Islet of Langerhans (tissue), 1 donor: ENCODE measurements around the gene CLMP.
"Not testable (repeated sequence)": the region's sequence is repeated elsewhere in the genome, so short reads cannot be mapped to it uniquely, and the experiment has no call there.

Experiments used
- FAIRE-seq: peaks from one replicate; lab custom pipeline; 2011; peaks lifted over from hg19 to GRCh38; lab: Jason Lieb, UNC

Gene CLMP

DNA sequence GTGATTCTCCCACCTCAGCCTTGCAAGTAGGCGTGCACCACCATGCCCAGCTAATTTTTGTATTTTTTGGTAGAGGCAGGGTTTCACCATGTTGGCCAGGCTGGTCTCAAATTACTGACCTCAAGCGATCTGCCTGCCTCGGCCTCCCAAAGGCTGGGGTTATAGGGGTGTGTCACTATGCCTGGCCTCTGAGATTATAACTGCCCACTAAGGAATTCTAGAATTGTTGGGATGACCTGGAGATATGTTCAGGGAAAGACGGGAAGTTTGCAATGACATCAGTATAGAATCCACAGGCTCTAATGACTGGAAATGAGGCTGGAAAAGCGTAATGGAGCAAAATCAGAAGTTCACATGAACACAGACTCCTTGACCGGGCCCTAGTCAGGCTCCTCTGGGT lies 62.2 kb downstream of the CLMP start:
- FAIRE-seq: no peak

DNA sequence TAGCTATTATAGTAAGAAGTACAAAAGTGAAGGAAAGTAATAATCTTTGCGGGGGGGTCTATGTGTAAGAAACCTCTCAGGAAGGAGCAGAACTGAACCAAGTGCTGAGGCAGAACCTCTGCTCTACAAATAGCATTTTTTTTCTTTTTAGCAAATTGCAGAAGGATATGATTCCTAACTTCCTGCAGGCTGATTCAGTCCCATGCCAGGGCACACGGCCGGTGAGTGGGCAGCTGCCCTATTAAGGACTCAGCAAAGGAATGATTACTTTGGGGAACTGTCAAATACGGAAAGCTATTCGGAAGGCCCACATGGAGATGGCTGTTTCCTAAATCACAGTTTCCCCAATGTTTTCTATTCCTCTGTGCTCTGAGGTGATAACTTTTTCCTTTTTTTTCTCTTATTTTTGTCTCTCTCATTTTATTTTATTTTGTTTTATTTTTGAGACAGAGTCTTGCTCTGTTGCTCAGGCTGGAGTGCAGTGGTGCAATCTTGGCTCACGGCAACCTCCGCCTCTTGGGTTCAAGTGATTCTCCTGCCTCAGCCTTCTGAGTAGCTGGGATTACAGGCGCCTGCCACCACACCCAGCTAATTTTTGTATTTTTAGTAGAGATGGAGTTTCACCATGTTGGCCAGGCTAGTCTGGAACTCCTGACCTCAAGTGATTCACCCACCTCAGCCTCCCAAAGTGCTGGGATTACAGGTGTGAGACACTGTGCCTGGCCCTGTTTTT lies 62.8 kb downstream of the CLMP start:
- not testable (repeated sequence) for FAIRE-seq

DNA sequence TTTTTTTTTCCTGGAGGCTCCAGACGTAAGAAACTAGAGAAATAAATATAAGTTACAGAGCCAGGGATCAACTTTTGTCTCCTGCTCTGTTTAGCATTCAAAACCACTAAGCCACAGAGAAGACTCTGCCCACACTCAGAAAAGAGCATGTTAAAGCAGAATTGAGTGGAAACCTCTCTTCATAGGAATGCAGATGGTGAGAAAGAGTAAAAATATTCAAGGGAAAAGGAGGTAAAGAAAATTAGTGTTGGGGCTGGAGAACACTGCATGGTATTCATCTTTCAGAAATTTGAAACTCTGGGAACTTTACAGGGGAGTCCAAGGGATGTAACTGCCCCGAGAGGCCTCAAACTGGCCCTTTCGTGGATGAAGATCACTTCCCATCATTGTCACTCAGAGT lies 65.1 kb downstream of the CLMP start:
- no peak for FAIRE-seq

DNA sequence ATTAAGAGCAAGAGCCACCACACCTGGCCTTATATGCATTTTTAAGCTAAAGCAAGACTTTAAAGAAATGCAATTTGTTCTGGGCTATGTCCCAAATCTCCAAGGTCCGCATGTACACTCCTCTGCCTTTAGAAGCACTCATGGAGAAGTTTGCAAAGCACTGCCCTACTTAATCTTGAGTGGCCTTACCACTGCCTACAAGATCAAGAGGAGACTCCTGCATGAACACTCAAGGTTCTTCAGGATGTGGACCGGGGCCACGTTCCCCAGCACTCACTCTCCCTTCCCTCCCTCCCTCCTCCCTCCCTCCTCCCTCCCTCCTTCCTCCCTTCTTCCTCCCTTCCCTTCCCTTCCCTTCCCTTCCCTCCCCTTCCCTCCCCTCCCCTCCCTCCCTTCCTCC lies 69.9 kb downstream of the CLMP start:
- FAIRE-seq: no peak

DNA sequence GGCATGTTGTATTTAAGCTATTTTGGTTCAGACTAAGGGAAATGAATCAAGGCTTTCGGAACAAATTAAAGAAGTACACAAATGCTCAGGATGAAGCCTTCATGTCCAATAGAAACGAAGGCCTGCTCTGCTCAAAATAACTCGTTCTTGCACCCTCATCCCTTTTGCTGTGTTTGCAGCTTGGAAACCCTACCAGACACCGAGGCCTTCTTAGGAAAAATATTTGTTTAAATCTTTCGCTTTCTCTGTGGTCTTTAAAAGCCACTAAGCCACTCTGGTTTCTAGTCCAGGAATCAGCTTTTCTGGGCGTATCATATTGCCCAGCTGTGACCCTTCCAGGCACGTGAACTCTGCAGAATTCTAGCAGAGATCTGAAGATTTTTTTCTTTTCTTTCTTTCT lies 72.2 kb downstream of the CLMP start:
- FAIRE-seq: no peak

DNA sequence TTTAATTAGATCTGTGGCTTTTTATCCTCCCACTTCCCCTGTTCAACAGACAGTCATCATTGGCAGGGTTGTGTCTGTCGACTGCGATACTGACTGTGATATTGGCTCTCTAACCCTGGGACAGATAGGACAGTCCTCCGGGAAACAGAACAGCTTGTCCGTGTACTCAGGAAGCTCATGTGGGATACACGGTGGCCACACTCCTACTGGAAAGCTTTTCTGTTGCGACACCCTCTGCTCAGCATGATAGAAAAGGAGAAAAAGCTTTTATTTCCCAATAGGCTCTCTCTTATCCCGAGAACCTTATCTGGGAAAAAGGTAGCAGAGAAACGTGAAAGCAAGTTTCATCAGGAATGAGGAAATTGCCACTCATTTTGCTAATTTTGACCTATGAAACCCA lies 72.7 kb downstream of the CLMP start:
- no peak for FAIRE-seq

DNA sequence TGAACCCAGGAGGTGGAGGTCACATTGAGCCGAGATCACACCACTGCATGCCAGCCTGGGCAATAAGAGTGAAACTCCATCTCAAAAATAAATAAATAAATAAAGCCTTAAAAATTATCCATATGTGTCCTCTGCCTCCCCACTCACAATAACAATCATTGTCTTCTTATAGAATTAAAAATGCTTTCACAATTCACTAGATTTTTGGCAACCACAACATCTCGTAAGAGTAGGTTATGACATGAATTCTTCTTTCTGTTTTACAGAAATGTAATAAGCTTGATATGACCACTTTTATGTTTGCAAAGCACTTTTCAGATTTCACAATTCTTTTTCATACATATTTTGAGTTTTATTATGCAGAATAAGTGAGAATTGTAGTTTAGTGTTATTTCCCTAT lies 78.6 kb downstream of the CLMP start:
- FAIRE-seq: no peak

DNA sequence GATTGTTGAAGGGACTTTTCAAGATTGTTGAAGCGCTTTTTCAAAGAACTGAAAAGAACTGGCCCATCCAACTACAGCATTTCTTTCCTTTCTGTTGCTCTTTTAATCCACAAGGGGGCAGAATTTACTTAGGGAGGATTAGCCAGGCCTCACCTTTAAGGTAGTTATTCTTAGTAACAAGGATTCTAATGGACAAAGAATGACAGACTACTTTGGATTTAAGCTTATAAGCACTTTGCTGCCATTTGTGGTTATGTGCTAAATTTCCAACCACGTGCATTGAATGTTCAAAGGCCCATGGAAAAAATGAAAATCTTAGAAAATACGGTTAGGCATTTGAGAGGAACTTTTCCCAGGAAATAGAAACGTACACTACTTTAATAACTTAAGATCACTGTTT lies 83.6 kb downstream of the CLMP start:
- peak; percentile 53 for FAIRE-seq

DNA sequence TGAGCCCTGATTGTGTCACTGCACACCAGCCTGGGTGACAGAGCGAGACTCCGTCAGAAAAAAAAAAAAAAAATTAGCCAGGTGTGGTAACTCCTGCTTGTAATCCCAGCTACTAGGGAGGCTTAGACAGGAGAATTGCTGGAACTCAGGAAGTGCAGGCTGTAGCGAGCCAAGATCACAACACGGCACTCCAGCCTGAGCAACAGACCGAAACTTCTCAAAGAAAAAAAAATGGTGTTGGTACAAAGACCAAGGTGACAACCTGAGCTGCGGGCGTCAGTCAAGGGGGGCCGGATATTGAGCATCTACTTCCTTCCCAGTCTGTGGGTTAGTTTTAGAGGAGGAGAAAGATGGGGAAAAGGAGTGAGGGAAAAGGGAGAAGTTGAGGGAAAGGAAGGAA lies 84.7 kb downstream of the CLMP start:
- FAIRE-seq: no peak

DNA sequence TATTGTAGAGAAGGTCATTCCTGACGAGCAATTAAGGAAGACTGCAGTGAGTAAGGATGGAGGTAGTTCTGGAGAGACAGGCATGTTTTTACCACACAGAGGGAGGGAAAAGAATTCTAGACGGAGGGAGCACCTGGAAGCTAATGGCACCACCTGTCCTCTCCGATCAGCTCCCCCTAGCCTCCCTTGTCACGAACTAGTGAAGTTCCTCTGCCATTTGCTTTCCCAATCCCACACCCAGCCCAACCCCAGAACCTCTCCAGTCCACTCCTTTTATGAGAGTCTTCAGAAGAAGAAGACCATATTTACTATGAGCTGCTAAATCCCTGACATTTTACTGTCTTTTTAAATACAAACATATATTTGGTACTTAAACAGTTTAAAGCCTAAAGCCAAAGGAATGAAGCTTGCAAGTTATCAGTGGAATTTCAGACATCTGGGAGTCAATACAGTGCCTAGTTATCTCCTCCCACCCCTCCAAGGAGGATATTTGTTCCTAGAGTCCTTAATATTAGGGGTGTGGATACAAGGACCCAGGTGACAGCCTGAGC lies 87.0 kb downstream of the CLMP start:
- FAIRE-seq: no peak

DNA sequence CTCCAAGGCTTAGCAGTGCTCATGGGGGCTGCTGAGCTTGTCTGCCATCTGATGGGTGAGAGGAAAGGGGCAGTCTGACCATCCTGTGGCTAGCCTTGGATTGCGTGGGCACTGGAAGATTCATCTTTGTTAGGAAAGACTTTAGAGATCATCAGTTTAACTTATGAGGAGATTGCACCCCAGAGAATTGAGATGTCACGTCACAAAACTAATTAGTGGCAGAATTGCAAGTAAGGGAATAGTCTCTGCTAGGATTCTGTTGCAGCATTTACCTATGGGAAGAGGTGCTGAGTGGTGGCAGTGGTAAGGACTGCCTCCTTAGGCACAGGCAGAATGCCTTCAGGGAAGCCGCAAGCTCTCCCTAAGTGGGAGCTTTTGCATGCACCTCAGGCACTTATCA lies 90.4 kb downstream of the CLMP start:
- no peak for FAIRE-seq

DNA sequence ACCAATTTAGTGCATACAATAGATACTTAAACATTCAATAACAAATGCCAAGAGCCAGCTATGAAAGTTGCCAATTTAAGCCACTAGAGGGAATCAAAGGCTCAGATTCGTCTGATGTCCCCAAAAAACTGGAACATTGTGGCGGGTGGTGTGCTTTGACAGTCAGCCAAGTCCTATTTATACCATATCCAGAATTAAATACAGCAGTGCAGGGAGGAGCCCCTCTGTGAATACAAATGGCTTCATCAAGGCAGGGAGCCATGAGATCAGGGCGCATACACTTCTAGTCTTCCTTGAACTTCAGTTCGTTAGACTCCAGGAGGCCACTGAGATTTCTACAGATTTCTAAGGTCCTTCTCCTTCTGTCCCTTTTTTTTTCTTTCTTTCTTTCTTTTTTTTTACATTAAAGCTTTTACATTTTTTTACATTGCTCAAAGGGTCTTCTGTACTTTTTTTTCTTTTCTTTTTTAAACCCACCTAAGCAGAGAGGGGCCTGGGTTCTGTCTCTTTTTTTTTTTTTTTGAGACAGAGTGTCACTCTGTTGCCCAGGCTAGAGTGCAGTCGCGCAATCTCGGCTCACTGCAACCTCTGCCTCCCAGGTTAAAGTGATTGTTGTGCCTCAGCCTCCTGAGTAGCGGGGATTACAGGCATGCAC lies 91.6 kb downstream of the CLMP start:
- peak; percentile 81 for FAIRE-seq

DNA sequence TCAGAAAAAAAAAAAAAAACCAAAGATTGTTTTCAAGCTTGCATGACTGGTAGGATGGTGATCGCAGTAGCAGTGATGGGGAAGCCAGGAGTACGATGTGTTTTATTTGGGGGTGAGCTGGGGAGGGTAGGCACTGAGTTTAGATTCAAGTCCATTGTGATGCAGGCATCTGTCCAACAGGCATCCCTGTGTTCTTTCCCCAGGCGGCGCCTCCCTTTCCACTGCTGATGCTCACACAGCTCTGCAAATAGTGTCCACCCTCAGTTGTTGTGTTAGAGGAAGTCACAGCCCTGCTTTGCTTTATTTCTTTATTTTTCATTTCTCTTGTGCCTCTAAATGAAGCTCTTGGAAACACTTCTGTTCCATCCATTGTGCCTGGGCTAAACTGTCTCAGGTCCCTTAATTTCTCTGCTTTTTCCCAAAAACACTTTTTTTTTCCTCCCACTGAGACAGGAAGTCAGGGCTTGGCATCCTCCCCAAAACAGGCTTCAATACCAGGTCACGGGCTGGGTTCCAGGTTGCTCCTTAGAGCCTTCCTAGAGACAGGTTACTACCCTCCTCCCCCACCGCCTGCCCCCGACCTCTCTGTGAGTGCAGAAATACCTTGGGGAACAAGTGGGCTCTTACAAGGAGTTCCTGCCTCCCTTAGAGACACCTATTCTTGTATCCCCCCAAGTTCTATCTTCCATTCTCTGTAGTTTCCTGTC lies 94.5 kb downstream of the CLMP start:
- no peak for FAIRE-seq

DNA sequence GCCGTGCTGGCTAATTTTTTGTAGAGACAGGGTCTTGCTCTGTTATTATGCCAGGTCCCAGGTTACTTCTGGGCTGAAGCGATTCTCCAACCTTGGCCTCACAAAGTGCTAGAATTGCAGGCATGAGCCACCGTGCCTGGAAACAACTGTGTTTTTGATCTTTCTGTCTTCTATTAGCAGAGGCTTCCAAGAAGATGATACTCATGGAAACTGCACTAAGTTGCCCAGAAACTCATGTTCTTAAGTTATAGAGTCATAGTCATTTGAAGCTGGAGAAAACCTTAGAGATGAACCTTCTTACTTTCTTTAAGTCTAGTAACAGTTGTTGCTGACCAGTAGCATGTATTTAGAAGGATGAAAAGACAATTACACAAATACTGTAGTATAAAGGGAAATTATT lies 96.1 kb downstream of the CLMP start:
- no peak for FAIRE-seq

DNA sequence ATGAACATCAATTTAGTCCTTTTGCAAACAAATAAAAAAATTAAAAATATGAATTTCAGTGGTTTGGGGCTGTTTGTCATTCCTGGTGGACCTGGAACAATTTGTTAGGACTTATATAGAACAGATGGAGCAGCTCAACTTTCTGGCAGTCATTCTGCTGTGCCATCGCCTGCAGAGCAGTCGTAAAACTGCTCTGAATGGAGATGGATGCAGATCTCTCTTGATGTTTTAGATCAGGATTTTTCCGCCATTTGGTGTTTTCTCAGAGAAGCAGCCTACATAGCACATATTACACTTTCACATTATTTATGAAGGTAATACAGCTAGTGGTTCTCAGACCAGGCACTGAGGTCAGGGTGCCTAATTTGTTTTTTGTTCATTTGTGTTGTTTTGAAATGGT lies 101.3 kb downstream of the CLMP start:
- no peak for FAIRE-seq

DNA sequence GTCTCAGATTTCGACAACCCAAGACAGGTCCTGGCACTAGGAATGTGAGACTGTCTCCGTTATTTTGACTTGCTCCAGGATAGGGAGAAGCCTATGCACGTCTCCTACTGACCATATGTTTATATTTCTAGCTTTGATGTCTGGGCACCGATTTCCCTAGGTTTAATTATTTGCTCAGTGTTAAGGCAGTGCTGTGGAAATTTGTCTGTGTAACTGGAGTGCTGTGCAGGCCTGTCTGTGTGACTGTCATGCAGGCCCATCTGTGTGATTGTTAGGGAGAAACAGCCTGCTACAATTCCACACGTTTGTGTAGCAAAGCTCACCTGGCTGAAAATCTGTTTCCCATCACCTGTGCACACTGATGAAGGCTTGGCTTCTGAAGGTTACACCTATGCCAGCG lies 103.5 kb downstream of the CLMP start:
- peak; percentile 41 for FAIRE-seq

DNA sequence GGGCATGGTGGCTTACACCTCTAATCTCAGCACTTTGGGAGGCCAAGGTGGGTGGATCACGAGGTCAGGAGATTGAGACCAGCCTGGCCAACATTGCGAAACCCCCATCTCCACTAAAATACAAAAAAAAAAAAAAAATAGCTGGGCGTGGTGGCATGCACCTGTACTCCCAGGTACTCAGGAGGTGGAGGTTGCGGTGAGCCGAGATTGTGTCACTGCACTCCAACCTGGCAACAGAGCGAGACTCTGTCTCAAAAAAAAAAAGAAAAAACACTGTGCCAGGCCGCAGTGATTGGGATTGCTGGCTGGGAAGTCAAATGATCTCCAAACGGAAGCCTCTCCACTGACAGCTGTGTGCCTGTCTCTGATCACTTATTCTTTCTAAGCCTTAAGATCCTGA lies 104.9 kb downstream of the CLMP start:
- not testable (repeated sequence) for FAIRE-seq

DNA sequence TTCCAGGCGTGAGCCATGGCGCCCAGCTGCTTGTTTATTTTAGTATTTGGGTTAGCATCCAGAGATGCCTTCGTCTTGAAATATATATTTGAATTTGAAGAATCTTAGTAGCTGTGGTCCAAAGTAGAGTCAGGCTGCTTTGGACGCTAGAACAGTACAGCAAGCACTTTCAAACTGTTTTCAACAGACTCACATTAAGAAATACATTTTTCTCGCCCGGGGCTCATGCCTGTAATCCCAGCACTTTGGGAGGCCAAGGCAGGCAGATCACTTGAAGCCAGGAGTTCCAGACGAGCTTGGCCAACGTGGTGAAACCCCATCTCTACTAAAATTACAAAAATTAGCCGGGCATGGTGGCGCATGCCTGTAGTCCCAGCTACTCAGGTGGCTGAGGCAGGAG lies 106.2 kb downstream of the CLMP start:
- FAIRE-seq: not testable (repeated sequence)

DNA sequence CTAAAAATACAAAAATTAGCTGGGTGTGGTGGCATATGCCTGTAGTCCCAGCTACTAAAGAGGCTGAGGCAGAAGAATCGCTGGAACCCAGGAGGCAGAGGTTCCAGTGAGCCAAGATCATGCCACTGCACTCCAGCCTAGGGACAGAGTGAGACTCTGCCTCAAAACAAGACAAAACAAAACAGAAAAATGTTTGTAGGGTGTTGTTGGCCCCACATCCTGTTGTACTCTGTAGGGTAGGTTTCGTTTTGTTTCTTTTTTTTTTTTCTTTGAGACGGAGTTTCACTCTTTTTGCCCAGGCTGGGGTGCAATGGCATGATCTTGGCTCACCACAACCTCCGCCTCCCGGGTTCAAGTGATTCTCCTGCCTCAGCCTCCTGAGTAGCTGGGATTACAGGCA lies 107.4 kb downstream of the CLMP start:
- not testable (repeated sequence) for FAIRE-seq

DNA sequence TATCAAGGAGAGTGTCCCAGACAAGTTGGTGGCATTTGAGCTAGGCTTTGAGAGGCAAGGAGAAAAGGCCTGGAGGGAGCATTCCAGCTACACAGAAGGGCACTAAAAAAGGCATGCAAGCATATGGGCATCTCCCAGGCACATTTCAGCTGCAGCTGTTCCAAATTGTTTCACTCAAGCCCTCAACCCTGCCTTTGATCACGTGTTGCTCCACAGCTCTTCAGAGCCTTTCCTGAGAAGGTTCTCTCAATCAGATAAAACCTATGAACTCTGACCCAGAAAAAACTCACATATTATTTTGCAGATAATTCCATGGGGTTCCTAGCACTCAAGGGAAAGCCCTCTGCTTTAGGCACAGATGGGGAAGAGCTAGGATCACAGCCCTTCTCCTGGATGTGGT lies 108.7 kb downstream of the CLMP start:
- FAIRE-seq: no peak

DNA sequence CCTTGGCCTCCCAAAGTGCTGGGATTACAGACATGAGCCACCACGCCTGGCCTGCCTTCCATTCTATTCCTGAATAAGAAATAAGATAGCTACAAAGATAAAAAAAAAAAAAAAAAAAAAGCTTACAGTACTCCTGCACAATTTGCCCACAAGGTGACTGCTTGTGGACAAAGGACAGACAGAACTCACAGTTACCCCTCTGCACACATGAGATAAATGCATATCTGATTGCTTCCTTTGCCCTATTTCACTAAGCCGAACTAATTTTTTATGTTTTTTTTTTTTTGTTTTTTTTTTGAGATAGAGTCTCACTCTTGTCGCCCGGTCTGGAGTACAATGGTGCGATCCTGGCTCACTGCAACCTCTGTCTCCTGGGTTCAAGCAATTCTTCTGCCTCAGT lies 109.6 kb downstream of the CLMP start:
- FAIRE-seq: no peak

DNA sequence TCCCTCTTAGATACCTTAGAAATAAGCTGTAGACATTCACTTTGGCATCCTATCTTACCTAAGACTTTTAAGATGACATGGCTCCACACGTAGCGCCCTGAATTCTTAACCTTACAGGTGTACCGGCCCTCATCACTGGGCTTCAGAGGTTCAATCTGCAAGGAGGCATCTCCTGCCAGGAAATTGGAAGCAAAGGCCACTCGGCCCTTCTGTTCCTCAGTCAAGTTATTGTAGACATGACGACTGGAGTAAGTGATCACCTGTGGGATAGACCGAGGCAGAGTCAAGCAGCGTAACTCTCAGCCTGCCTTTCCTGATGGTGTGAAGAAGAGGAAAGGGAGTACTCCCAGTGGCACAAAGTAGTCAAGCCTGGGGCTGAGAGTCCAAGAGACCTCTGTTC lies 110.6 kb downstream of the CLMP start:
- no peak for FAIRE-seq

DNA sequence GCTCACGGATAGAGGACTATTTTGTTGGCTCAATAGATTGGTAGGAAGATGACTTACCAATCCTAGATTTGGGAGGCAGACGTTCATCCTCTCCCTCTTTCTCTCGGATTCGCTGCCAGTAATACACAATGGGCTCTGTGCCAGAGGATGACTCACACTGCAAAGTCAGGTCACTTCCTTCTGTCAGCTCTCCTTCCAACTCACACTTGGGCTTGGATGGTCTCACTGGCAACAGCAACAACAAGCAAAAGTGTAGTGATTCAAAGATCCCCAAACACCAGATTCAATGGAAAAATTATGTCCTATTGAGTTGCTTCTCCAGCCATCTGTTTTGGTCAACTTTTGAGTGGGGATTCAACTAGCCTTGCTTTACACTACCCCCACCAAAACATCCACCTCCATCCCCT lies 111.4 kb downstream of the CLMP start:
- peak; percentile 94 for FAIRE-seq
